Measurements from ENCODE around the gene N4BP2. TPM values are rescaled to one million over a fixed set of nuclear protein-coding genes. Genes with fewer than 3 reads are reported as not detected.

N4BP2 gene
- total RNA-seq, 1 experiment from 2014 or later: 7.8 TPM

- POLR2A ChIA-PET (ENCODE audit: unreplicated experiment): interaction anchor here (0.6 kb wide), 1 partner anchor 11 kb away, joined by 4 read pairs; no protein-coding TSS in a partner anchor
- Histone ChIP-seq H3K27me3 (ENCODE audit: insufficient read depth, low read depth) (no peaks in the 10 kb centered on the region), H3K4me2 (no peak within 1 kb of the TSS), H3F3A (ENCODE audit: insufficient read depth, low read depth) (no peaks in the 10 kb centered on the region), H3K27ac (no peak within 1 kb of the TSS), H2AFZ (no peak within 1 kb of the TSS), H3K4me3 (no peak within 1 kb of the TSS), H3K79me2 (ENCODE audit: low read depth) (no peaks in the 10 kb centered on the region), H4K20me1 (ENCODE audit: insufficient read depth) (no peaks in the 10 kb centered on the region), H3K9me2 (ENCODE audit: insufficient read depth) (no peaks in the 10 kb centered on the region), H3K4me1 (replicated peaks; ENCODE audit: insufficient read depth) (peaks cover 13% of the 10 kb centered on the region; the same call in 1 of the 2 replicates), H3K36me3 (ENCODE audit: low read depth) (no peaks in the 10 kb centered on the region), H3K9me3 (ENCODE audit: insufficient read depth, low read depth) (no peaks in the 10 kb centered on the region)
- no peak for DNase-seq
- intact Hi-C loops (cut with micrococcal nuclease; ENCODE audit: unreplicated experiment): no loop called here
- BruUV-seq (replicated peaks): no TSS peak
- CTCF ChIA-PET: interaction anchor here (0.7 kb wide), 1 partner anchor 622 kb away, joined by 5 read pairs; no protein-coding TSS in a partner anchor
- no peak for TF ChIP-seq EZH2 (IDR thresholded peaks at IDR 0.05; ENCODE audit: low read depth)
- TF ChIP-seq, protein P1, sequence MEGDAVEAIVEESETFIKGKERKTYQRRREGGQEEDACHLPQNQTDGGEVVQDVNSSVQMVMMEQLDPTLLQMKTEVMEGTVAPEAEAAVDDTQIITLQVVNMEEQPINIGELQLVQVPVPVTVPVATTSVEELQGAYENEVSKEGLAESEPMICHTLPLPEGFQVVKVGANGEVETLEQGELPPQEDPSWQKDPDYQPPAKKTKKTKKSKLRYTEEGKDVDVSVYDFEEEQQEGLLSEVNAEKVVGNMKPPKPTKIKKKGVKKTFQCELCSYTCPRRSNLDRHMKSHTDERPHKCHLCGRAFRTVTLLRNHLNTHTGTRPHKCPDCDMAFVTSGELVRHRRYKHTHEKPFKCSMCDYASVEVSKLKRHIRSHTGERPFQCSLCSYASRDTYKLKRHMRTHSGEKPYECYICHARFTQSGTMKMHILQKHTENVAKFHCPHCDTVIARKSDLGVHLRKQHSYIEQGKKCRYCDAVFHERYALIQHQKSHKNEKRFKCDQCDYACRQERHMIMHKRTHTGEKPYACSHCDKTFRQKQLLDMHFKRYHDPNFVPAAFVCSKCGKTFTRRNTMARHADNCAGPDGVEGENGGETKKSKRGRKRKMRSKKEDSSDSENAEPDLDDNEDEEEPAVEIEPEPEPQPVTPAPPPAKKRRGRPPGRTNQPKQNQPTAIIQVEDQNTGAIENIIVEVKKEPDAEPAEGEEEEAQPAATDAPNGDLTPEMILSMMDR (conservative IDR thresholded peaks at IDR 0.05): no peak
Observed at GRCh38 chr4:40196724-40197281, 140.2 kb downstream of the N4BP2 start, which contains the start of gene RHOH. Gene RHOH (plus strand): TSS chr4:40197031. CDS start chr4:40243387, 46,356 bp downstream.

- Histone ChIP-seq H3K4me2 (no peak overlapping the region), H3K9me2 (ENCODE audit: insufficient read depth) (no peaks in the 10 kb centered on the region), H3K4me3 (no peak overlapping the region), H2AFZ (no peak overlapping the region), H3K4me1 (replicated peaks; ENCODE audit: insufficient read depth) (peaks cover 8% of the 10 kb centered on the region; the same call in 1 of the 2 replicates), H4K20me1 (ENCODE audit: insufficient read depth) (no peaks in the 10 kb centered on the region), H3K79me2 (ENCODE audit: low read depth) (no peaks in the 10 kb centered on the region), H3K27me3 (ENCODE audit: insufficient read depth, low read depth) (no peaks in the 10 kb centered on the region), H3K27ac (no peak overlapping the region), H3F3A (ENCODE audit: insufficient read depth, low read depth) (no peaks in the 10 kb centered on the region), H3K36me3 (ENCODE audit: low read depth) (no peaks in the 10 kb centered on the region), H3K9me3 (ENCODE audit: insufficient read depth, low read depth) (no peaks in the 10 kb centered on the region)
- ChIA-PET POLR2A (ENCODE audit: unreplicated experiment) (no interaction called here), CTCF (no interaction called here)
- DNase-seq: no peak
- TF ChIP-seq, protein P1 (conservative IDR thresholded peaks at IDR 0.05): no peak
- BruUV-seq (replicated peaks): no TSS peak
- intact Hi-C loops (cut with micrococcal nuclease; ENCODE audit: unreplicated experiment): no loop called here
Observed at GRCh38 chr4:40197879-40198689, 141.4 kb downstream of the N4BP2 start.

GRCh38 chr4:40199179-40199670, 142.6 kb downstream of the N4BP2 start:
- DNase-seq: no peak
- no peaks in the 10 kb centered on the region for H3K36me3 ChIP-seq (ENCODE audit: low read depth)
- H4K20me1 ChIP-seq (ENCODE audit: insufficient read depth): no peaks in the 10 kb centered on the region
- H3K9me3 ChIP-seq (ENCODE audit: insufficient read depth, low read depth): no peaks in the 10 kb centered on the region
- POLR2A ChIA-PET (ENCODE audit: unreplicated experiment): no interaction called here
- H3K9me2 ChIP-seq (ENCODE audit: insufficient read depth): no peaks in the 10 kb centered on the region
- no peaks in the 10 kb centered on the region for H3K27me3 ChIP-seq (ENCODE audit: insufficient read depth, low read depth)
- intact Hi-C loops (cut with micrococcal nuclease; ENCODE audit: unreplicated experiment): no loop called here
- no TSS peak for BruUV-seq (replicated peaks)
- no peaks in the 10 kb centered on the region for H3F3A ChIP-seq (ENCODE audit: insufficient read depth, low read depth)
- no peaks in the 10 kb centered on the region for H3K79me2 ChIP-seq (ENCODE audit: low read depth)
- H3K4me2 ChIP-seq: no peak overlapping the region
- CTCF ChIA-PET: no interaction called here
- H3K4me3 ChIP-seq: no peak overlapping the region
- no peak for TF ChIP-seq EZH2 (IDR thresholded peaks at IDR 0.05; ENCODE audit: low read depth)
- TF ChIP-seq, protein P1 (conservative IDR thresholded peaks at IDR 0.05): no peak
- H3K4me1 ChIP-seq (replicated peaks; ENCODE audit: insufficient read depth): peaks cover 8% of the 10 kb centered on the region; the same call in 1 of the 2 replicates
- no peak overlapping the region for H2AFZ ChIP-seq
- H3K27ac ChIP-seq: no peak overlapping the region
